Uterus (tissue), 4 donors: ENCODE data around the gene MFN2. TPM values are rescaled to one million over a fixed set of nuclear protein-coding genes. Genes with fewer than 3 reads are reported as not detected.

ENCODE experiments used
- DNase-seq, 2 donors: peaks; one replicate each; pipeline ENCODE4 v3.0.0-alpha.2; 2019 to 2020
- H3K27ac ChIP-seq, 2 donors: fragments of 200-600 bp; sonication (generic); 1 replicate in 1 of 2; 2 replicates in 1 of 2; pipeline ENCODE4 v1.5.1; 2016 to 2018
- H3K27me3 ChIP-seq, 2 donors: fragments of 200-600 bp; sonication (generic); one replicate each; pipeline ENCODE4 v1.5.1; 2018 to 2019; ENCODE audit warnings: control low read depth in 1 of 2
- H3K36me3 ChIP-seq, 2 donors: fragments of 200-600 bp; sonication (generic); one replicate each; pipeline ENCODE4 v1.5.1; 2019; ENCODE audit warnings: control low read depth in 1 of 2
- H3K4me1 ChIP-seq, 2 donors: fragments of 200-600 bp; sonication (generic); one replicate each; pipeline ENCODE4 v1.5.1; 2018 to 2019; ENCODE audit warnings: control low read depth in 1 of 2
- H3K4me3 ChIP-seq, 2 donors: fragments of 200-600 bp; sonication (generic); 1 replicate in 1 of 2; 2 replicates in 1 of 2; pipeline ENCODE4 v1.5.1; 2018 to 2019; ENCODE audit warnings: mild to moderate bottlenecking in 1 of 2
- H3K9me3 ChIP-seq, 2 donors: fragments of 200-600 bp; sonication (generic); one replicate each; pipeline ENCODE4 v1.5.1; 2019; ENCODE audit warnings: control low read depth in 1 of 2
- POLR2A ChIP-seq, 2 donors: fragments of 450-650 bp; IDR thresholded peaks; one replicate each; pipeline ENCODE4 v1.6.1; 2016; ENCODE audit warnings: antibody characterized with exemption in 2 of 2, mild to moderate bottlenecking in 1 of 2, moderate library complexity in 1 of 2
- intact Hi-C: fragments of 100-400 bp; cut with DNase I; formaldehyde crosslinking; loops from one replicate; pipeline ENCODE4 v1.15.1; 2023; ENCODE audit warnings: low total_unique reads
- total RNA-seq, 4 donors: library from RNA; depleted of rRNA in 3 of 4; stranded (reverse); fragments of >200 nt in 3 of 4; gene quantifications; one replicate each; pipeline versions ENCODE4 v1.1.0 to v1.2.4, GENCODE V29; 2014 to 2023
- TF ChIP-seq, protein P1 (sequence below), 4 experiments: fragments of 200-600 bp in 2 of 4; fragments of 450-650 bp in 2 of 4; sonication (generic) in 2 of 4; IDR thresholded peaks; one replicate each; pipeline ENCODE4 v1.5.1; 2016 to 2019; ENCODE audit warnings: antibody characterized with exemption in 4 of 4, mild to moderate bottlenecking in 2 of 4, moderate library complexity in 1 of 4
- donor health status: DM: yes; HTN: yes; CAD: no.

The MFN2 gene
- total RNA-seq, 4 donors from 2014 or later = 15.6 to 69.5 (median 35.1) TPM

GRCh38 chr1:12055259-12055658 is 75.0 kb downstream of the MFN2 start:
- Histone ChIP-seq H3K9me3 (no peaks in the 10 kb centered on the region), H3K36me3 (no peaks in the 10 kb centered on the region), H3K4me3 (no peak overlapping the region), H3K27ac (no peak overlapping the region), H3K4me1 (peaks cover 5 to 19% of the 10 kb centered on the region in 2 donors), H3K27me3 (no peaks in the 10 kb centered on the region)
- DNase-seq = no peak
- intact Hi-C loops = no loop called here
- no peak for TF ChIP-seq POLR2A (IDR thresholded peaks at IDR 0.05)
- TF ChIP-seq, protein P1, sequence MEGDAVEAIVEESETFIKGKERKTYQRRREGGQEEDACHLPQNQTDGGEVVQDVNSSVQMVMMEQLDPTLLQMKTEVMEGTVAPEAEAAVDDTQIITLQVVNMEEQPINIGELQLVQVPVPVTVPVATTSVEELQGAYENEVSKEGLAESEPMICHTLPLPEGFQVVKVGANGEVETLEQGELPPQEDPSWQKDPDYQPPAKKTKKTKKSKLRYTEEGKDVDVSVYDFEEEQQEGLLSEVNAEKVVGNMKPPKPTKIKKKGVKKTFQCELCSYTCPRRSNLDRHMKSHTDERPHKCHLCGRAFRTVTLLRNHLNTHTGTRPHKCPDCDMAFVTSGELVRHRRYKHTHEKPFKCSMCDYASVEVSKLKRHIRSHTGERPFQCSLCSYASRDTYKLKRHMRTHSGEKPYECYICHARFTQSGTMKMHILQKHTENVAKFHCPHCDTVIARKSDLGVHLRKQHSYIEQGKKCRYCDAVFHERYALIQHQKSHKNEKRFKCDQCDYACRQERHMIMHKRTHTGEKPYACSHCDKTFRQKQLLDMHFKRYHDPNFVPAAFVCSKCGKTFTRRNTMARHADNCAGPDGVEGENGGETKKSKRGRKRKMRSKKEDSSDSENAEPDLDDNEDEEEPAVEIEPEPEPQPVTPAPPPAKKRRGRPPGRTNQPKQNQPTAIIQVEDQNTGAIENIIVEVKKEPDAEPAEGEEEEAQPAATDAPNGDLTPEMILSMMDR (IDR thresholded peaks at IDR 0.05) = no peak

DNA sequence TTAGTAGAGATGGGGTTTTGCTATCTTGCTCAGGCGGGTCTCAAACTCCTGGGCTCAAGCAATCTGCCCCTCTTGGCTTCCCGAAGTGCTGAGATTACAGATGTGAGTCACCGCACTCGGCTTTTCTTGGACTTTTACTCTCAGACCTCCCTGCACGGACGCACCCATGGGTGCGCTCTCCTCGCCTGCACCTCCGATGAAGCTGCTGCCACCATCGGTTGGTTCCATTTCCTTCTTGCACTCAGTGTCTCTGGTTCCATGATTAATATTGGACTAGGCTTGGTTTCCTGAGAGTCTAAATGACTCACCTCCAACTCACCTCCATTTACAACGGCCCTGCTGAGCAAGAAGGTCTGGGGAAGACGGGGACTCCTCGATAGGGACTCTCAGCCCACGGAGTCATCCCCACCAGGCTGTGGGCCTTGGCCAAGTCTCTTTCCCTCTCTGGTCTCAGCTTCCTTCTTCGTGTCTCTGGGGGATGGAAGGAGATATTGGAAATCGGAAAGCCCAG is 76.1 kb downstream of the MFN2 start:
- H3K9me3 ChIP-seq = no peaks in the 10 kb centered on the region
- no peaks in the 10 kb centered on the region for H3K27me3 ChIP-seq
- peaks cover 5 to 19% of the 10 kb centered on the region in 2 donors for H3K4me1 ChIP-seq
- no peaks in the 10 kb centered on the region for H3K36me3 ChIP-seq
- intact Hi-C loops = no loop called here
- H3K27ac ChIP-seq = no peak overlapping the region
- DNase-seq = no peak
- H3K4me3 ChIP-seq = no peak overlapping the region
- TF ChIP-seq, protein P1 (IDR thresholded peaks at IDR 0.05) = no peak
- no peak for TF ChIP-seq POLR2A (IDR thresholded peaks at IDR 0.05)

- Histone ChIP-seq H3K36me3 (no peaks in the 10 kb centered on the region), H3K4me3 (no peak overlapping the region), H3K4me1 (peaks cover 3 to 10% of the 10 kb centered on the region in 2 donors), H3K9me3 (no peaks in the 10 kb centered on the region), H3K27me3 (no peaks in the 10 kb centered on the region), H3K27ac (no peak overlapping the region)
- intact Hi-C loops = no loop called here
- no peak for TF ChIP-seq POLR2A (IDR thresholded peaks at IDR 0.05)
- TF ChIP-seq, protein P1 (IDR thresholded peaks at IDR 0.05) = no peak
- no peak for DNase-seq
Observed at GRCh38 chr1:12057382-12057781, 77.1 kb downstream of the MFN2 start.

DNA sequence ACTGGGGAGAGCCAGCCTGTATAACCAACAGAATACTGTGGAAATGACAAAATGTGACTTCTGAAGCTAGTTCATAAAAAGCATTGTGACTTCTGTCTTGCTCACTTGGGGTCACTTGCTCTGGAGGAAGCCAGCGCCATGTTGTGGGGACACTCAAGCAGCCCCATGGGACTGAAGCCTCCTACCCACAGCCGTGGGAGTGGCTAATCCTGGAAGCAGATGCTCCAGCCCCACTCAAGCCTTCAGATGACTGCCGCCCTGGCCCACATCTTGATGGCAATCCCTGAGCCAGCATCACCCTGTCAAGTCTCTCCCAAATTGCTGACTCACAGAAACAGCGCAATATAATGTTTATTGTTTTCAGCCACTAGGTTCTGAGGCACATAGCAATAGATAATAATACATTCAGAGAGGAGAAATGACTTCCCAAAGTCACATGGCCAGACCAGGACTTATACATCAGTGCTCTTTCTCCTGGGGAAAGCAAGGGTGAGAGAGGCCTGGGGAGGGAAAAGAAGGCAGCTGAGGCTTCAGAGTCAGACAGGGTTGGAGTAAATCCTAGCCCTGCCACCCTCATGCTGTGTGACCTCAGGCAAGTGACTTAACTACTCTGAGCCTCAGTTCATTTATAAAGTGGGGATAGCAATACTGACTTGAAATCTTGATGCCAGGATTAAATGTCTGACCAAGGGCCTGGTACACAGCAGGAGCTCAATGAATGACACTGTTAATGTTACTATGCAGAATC is 77.9 kb downstream of the MFN2 start:
- H3K9me3 ChIP-seq = no peaks in the 10 kb centered on the region
- H3K27me3 ChIP-seq = no peaks in the 10 kb centered on the region
- intact Hi-C loops = no loop called here

GRCh38 chr1:12059226-12059625 is 79.0 kb downstream of the MFN2 start:
- no peak for DNase-seq
- Histone ChIP-seq H3K27me3 (peaks cover 4 to 8% of the 10 kb centered on the region in 2 donors), H3K9me3 (no peaks in the 10 kb centered on the region), H3K36me3 (no peaks in the 10 kb centered on the region), H3K4me3 (no peak overlapping the region), H3K4me1 (peaks cover 0 to 11% of the 10 kb centered on the region in 2 donors), H3K27ac (no peak overlapping the region)
- TF ChIP-seq POLR2A (IDR thresholded peaks at IDR 0.05) = no peak
- TF ChIP-seq, protein P1 (IDR thresholded peaks at IDR 0.05) = no peak
- intact Hi-C loops = no loop called here

More for the DNA sequence above, 77.9 kb downstream of the MFN2 start:
- Histone ChIP-seq H3K4me1 (peaks cover 0 to 4% of the 10 kb centered on the region in 2 donors), H3K36me3 (no peaks in the 10 kb centered on the region), H3K27ac (no peak overlapping the region), H3K4me3 (no peak overlapping the region)
- DNase-seq = no peak
- no peak for TF ChIP-seq POLR2A (IDR thresholded peaks at IDR 0.05)
- TF ChIP-seq, protein P1 (IDR thresholded peaks at IDR 0.05) = no peak
